Stomach smooth muscle (tissue), 2 donors: ENCODE data around the gene STX18.
"Not testable (repeated sequence)": the region's sequence is repeated elsewhere in the genome, so short reads cannot be mapped to it uniquely, and the experiment has no call there.

Experiments
- H3K27ac ChIP-seq: one replicate; pipeline ENCODE4 v1.7.0; 2013; ENCODE audit warnings: mild to moderate bottlenecking, low read length, inconsistent platforms
- H3K27me3 ChIP-seq, 2 donors: one replicate each; pipeline ENCODE4 v1.7.0; 2013; ENCODE audit warnings: low read length in 2 of 2; ENCODE audit not compliant: insufficient read depth in 2 of 2, control insufficient read depth in 1 of 2
- H3K36me3 ChIP-seq, 2 donors: one replicate each; pipeline ENCODE4 v1.7.0; 2013; ENCODE audit warnings: low read length in 2 of 2; ENCODE audit not compliant: control insufficient read depth in 2 of 2, insufficient read depth in 2 of 2
- H3K4me1 ChIP-seq: one replicate; pipeline ENCODE4 v1.7.0; 2013; ENCODE audit warnings: low read length; ENCODE audit not compliant: control insufficient read depth, insufficient read depth
- H3K4me3 ChIP-seq, 2 donors: one replicate each; pipeline ENCODE4 v1.7.0; 2013; ENCODE audit warnings: low read length in 2 of 2
- H3K9ac ChIP-seq, 2 donors: one replicate each; pipeline ENCODE4 v1.7.0; 2013; ENCODE audit warnings: low read length in 2 of 2, mild to moderate bottlenecking in 1 of 2
- H3K9me3 ChIP-seq, 2 donors: one replicate each; pipeline ENCODE4 v1.7.0; 2013; ENCODE audit warnings: low read length in 2 of 2; ENCODE audit not compliant: control insufficient read depth in 2 of 2
- donor health status: healthy.
- donor health status: Pancreatic carcinoma.

Gene STX18

GRCh38 chr4:4480685-4481398 lies 61.0 kb downstream of the STX18 start:
- Histone ChIP-seq H3K27ac (no peak overlapping the region), H3K27me3 (no peaks in the 10 kb centered on the region), H3K9ac (no peak overlapping the region), H3K36me3 (no peaks in the 10 kb centered on the region), H3K4me1 (peaks cover 4% of the 10 kb centered on the region), H3K9me3 (no peaks in the 10 kb centered on the region), H3K4me3 (no peak overlapping the region)

GRCh38 chr4:4480205-4480604 lies 61.6 kb downstream of the STX18 start:
- no peaks in the 10 kb centered on the region for H3K27me3 ChIP-seq
- no peak overlapping the region for H3K4me3 ChIP-seq
- no peak overlapping the region for H3K27ac ChIP-seq
- H3K9me3 ChIP-seq = no peaks in the 10 kb centered on the region
- no peak overlapping the region for H3K9ac ChIP-seq
- H3K36me3 ChIP-seq = no peaks in the 10 kb centered on the region
- H3K4me1 ChIP-seq = peaks cover 4% of the 10 kb centered on the region

- peaks cover 4% of the 10 kb centered on the region for H3K4me1 ChIP-seq
- no peak overlapping the region for H3K9ac ChIP-seq
- H3K27ac ChIP-seq = no peak overlapping the region
- H3K4me3 ChIP-seq = no peak overlapping the region
- no peaks in the 10 kb centered on the region for H3K36me3 ChIP-seq
- no peaks in the 10 kb centered on the region for H3K9me3 ChIP-seq
- H3K27me3 ChIP-seq = no peaks in the 10 kb centered on the region
These were observed 62.5 kb downstream of the STX18 start for GRCh38 chr4:4479366-4479765.

GRCh38 chr4:4477796-4478195 lies 64.1 kb downstream of the STX18 start:
- Histone ChIP-seq H3K9ac (no peak overlapping the region), H3K4me3 (no peak overlapping the region), H3K27ac (no peak overlapping the region), H3K36me3 (no peaks in the 10 kb centered on the region), H3K9me3 (no peaks in the 10 kb centered on the region), H3K27me3 (no peaks in the 10 kb centered on the region), H3K4me1 (peaks cover 4% of the 10 kb centered on the region)

- no peak overlapping the region for H3K4me3 ChIP-seq
- H3K36me3 ChIP-seq = no peaks in the 10 kb centered on the region
- no peak overlapping the region for H3K9ac ChIP-seq
- H3K27ac ChIP-seq = no peak overlapping the region
- peaks cover 4% of the 10 kb centered on the region for H3K4me1 ChIP-seq
- no peaks in the 10 kb centered on the region for H3K9me3 ChIP-seq
- no peaks in the 10 kb centered on the region for H3K27me3 ChIP-seq
These were observed 64.5 kb downstream of the STX18 start for GRCh38 chr4:4477391-4477790.

- no peaks in the 10 kb centered on the region for H3K4me1 ChIP-seq
- H3K27me3 ChIP-seq = no peaks in the 10 kb centered on the region
- H3K9me3 ChIP-seq = no peaks in the 10 kb centered on the region
- H3K36me3 ChIP-seq = peaks cover 7 to 8% of the 10 kb centered on the region in 2 donors
- no peak overlapping the region for H3K4me3 ChIP-seq
- H3K27ac ChIP-seq = no peak overlapping the region
- no peak overlapping the region for H3K9ac ChIP-seq
These were observed 67.4 kb downstream of the STX18 start for GRCh38 chr4:4474476-4474875.

- Histone ChIP-seq H3K4me1 (no peaks in the 10 kb centered on the region), H3K9me3 (no peaks in the 10 kb centered on the region), H3K9ac (no peak overlapping the region)
These were observed 69.4 kb downstream of the STX18 start for GRCh38 chr4:4472344-4472958.

GRCh38 chr4:4471195-4471594 lies 70.7 kb downstream of the STX18 start:
- Histone ChIP-seq H3K27me3 (no peaks in the 10 kb centered on the region), H3K4me1 (no peaks in the 10 kb centered on the region), H3K36me3 (peaks cover 20 to 24% of the 10 kb centered on the region in 2 donors), H3K4me3 (no peak overlapping the region), H3K9me3 (no peaks in the 10 kb centered on the region), H3K9ac (no peak overlapping the region), H3K27ac (no peak overlapping the region)

More at GRCh38 chr4:4472344-4472958, 69.4 kb downstream of the STX18 start:
- no peak overlapping the region for H3K4me3 ChIP-seq
- peaks cover 13 to 17% of the 10 kb centered on the region in 2 donors for H3K36me3 ChIP-seq
- no peak overlapping the region for H3K27ac ChIP-seq
- no peaks in the 10 kb centered on the region for H3K27me3 ChIP-seq

GRCh38 chr4:4470208-4470607 lies 71.6 kb downstream of the STX18 start:
- Histone ChIP-seq H3K27me3 (no peaks in the 10 kb centered on the region), H3K36me3 (peaks cover 23 to 34% of the 10 kb centered on the region in 2 donors), H3K27ac (no peak overlapping the region)

GRCh38 chr4:4465238-4465637 lies 76.6 kb downstream of the STX18 start:
- H3K4me3 ChIP-seq, H3K9me3 ChIP-seq, H3K27me3 ChIP-seq, H3K4me1 ChIP-seq, H3K9ac ChIP-seq, H3K27ac ChIP-seq: not testable (repeated sequence)
- peaks cover 25 to 37% of the 10 kb centered on the region in 2 donors for H3K36me3 ChIP-seq

More at GRCh38 chr4:4470208-4470607, 71.6 kb downstream of the STX18 start:
- H3K4me1 ChIP-seq = no peaks in the 10 kb centered on the region
- H3K9me3 ChIP-seq = no peaks in the 10 kb centered on the region
- no peak overlapping the region for H3K4me3 ChIP-seq
- H3K9ac ChIP-seq = no peak overlapping the region

GRCh38 chr4:4462970-4463369 lies 78.9 kb downstream of the STX18 start:
- H3K9ac ChIP-seq = no peak overlapping the region
- H3K27ac ChIP-seq = no peak overlapping the region
- no peaks in the 10 kb centered on the region for H3K27me3 ChIP-seq
- H3K4me1 ChIP-seq = no peaks in the 10 kb centered on the region
- H3K36me3 ChIP-seq = peaks cover 19 to 31% of the 10 kb centered on the region in 2 donors
- H3K9me3 ChIP-seq = no peaks in the 10 kb centered on the region
- H3K4me3 ChIP-seq = no peak overlapping the region
